Endothelial cell of umbilical vein (primary cell): Measurements from ENCODE around the gene PSENEN. TPM values are rescaled to one million over a fixed set of nuclear protein-coding genes. Genes with fewer than 3 reads are reported as not detected.

Source experiments
- BruUV-seq: library from RNA; stranded (reverse); fragments of 400-500 nt; replicated peaks from 2 replicates; lab custom pipeline; 2021; lab: Mats Ljungman, UMichigan
- CTCF ChIA-PET: fragments of 300-600, 350-600 bp; sonication (Branson Sonifier 250); formaldehyde crosslinking; loops from one replicate; lab custom pipeline; 2021; ENCODE audit warnings: antibody characterized with exemption, inconsistent platforms; lab: Charles Lee
- POLR2A ChIA-PET: fragments of 300-600, 350-600 bp; sonication (Branson Sonifier 250); formaldehyde crosslinking; loops from one replicate; lab custom pipeline; 2021; ENCODE audit warnings: antibody characterized with exemption, inconsistent platforms; lab: Charles Lee
- DNase-seq: peaks from one replicate; pipeline ENCODE4 v3.0.0-alpha.2; 2011; ENCODE audit warnings: low read depth, low spot score
- FAIRE-seq: peaks from 2 replicates; lab custom pipeline; 2011; peaks lifted over from hg19 to GRCh38; lab: Jason Lieb, UNC
- H2AFZ ChIP-seq: 2 replicates; pipeline ENCODE4 v1.6.0; 2012; ENCODE audit warnings: low read depth, low read length, control low read depth, inconsistent platforms
- H3K27ac ChIP-seq: 2 replicates; pipeline ENCODE4 v1.5.1; 2011; ENCODE audit warnings: low read depth, mild to moderate bottlenecking, control low read depth, low read length, moderate library complexity; ENCODE audit not compliant: insufficient read depth
- H3K27me3 ChIP-seq, 2 experiments: 2 replicates each; pipeline versions ENCODE4 v1.6.0 to v1.6.1; 2011; ENCODE audit warnings: low read length in 2 of 2, mixed read lengths in 1 of 2; ENCODE audit not compliant: control insufficient read depth in 2 of 2, insufficient read depth in 2 of 2
- H3K36me3 ChIP-seq, 2 experiments: 2 replicates in 1 of 2; 3 replicates in 1 of 2; pipeline ENCODE4 v1.5.1; 2011; ENCODE audit warnings: low read length in 2 of 2, mild to moderate bottlenecking in 1 of 2, moderate library complexity in 1 of 2; ENCODE audit not compliant: control insufficient read depth in 2 of 2, insufficient read depth in 2 of 2; ENCODE audit errors: extremely low read depth in 1 of 2
- H3K4me1 ChIP-seq: 3 replicates; pipeline ENCODE4 v1.5.1; 2011; ENCODE audit warnings: mild to moderate bottlenecking, low read length; ENCODE audit not compliant: control insufficient read depth, insufficient read depth; ENCODE audit errors: extremely low read depth
- H3K4me2 ChIP-seq: 2 replicates; pipeline ENCODE4 v1.6.1; 2011; ENCODE audit warnings: low read length, control low read depth, mixed read lengths; ENCODE audit not compliant: insufficient read depth
- H3K4me3 ChIP-seq, 3 experiments: fragments of 200-600 bp in 1 of 3; sonication (generic), shearing (Covaris generic) in 1 of 3; replicated peaks in 1 of 3; 2 replicates each; pipeline ENCODE4 v1.5.1; 2011 to 2016; ENCODE audit warnings: control low read depth in 3 of 3, low read length in 3 of 3, mild to moderate bottlenecking in 2 of 3, inconsistent platforms in 1 of 3, low read depth in 1 of 3, moderate library complexity in 1 of 3; ENCODE audit not compliant: insufficient read depth in 1 of 3
- H3K79me2 ChIP-seq: 2 replicates; pipeline ENCODE4 v1.6.0; 2012; ENCODE audit warnings: low read length, inconsistent platforms; ENCODE audit not compliant: control insufficient read depth, insufficient read depth
- H3K9ac ChIP-seq: replicated peaks from 2 replicates; pipeline ENCODE3; 2011; ENCODE audit warnings: low read length, control low read depth; ENCODE audit not compliant: insufficient read depth; ENCODE audit errors: extremely low read depth
- H3K9me1 ChIP-seq: replicated peaks from 3 replicates; pipeline ENCODE4 v1.6.0; 2011; ENCODE audit warnings: mild to moderate bottlenecking, low read length; ENCODE audit not compliant: control insufficient read depth, insufficient read depth; ENCODE audit errors: extremely low read depth
- H3K9me3 ChIP-seq: replicated peaks from 2 replicates; pipeline ENCODE4 v1.5.1; 2012; ENCODE audit warnings: low read length, inconsistent platforms; ENCODE audit not compliant: control insufficient read depth, insufficient read depth
- H4K20me1 ChIP-seq: replicated peaks from 2 replicates; pipeline ENCODE3; 2011; ENCODE audit warnings: mild to moderate bottlenecking, low read length; ENCODE audit not compliant: control insufficient read depth, insufficient read depth; ENCODE audit errors: extremely low read depth
- CTCF ChIP-seq, 2 donors: IDR thresholded peaks; 1 replicate in 1 of 2; 2 replicates in 1 of 2; pipeline ENCODE4 v1.5.1; 2011; ENCODE audit warnings: low read length in 2 of 2, mild to moderate bottlenecking in 2 of 2, moderate library complexity in 2 of 2, control low read depth in 1 of 2, inconsistent platforms in 1 of 2, low read depth in 1 of 2; ENCODE audit not compliant: insufficient read depth in 1 of 2; ENCODE audit errors: extremely low read depth in 1 of 2
- EZH2 ChIP-seq: IDR thresholded peaks from 2 replicates; pipeline ENCODE4 v1.6.1; 2012; ENCODE audit warnings: borderline replicate concordance, low read depth, mild to moderate bottlenecking, moderate library complexity, low read length, inconsistent platforms; ENCODE audit not compliant: severe bottlenecking
- FOS ChIP-seq: IDR thresholded peaks from 2 replicates; pipeline ENCODE4 v1.6.1; 2011; ENCODE audit warnings: mild to moderate bottlenecking, low read length, moderate library complexity, borderline replicate concordance; ENCODE audit not compliant: insufficient read depth
- GATA2 ChIP-seq: IDR thresholded peaks from 2 replicates; pipeline ENCODE4 v1.7.0; 2011; ENCODE audit warnings: low read depth, mild to moderate bottlenecking, moderate library complexity, mixed read lengths, low read length; ENCODE audit not compliant: insufficient read length, insufficient read depth
- JUN ChIP-seq: IDR thresholded peaks from 2 replicates; pipeline ENCODE4 v1.6.1; 2011; ENCODE audit warnings: borderline replicate concordance, low read depth; ENCODE audit not compliant: insufficient read length, insufficient read depth
- MAX ChIP-seq: IDR thresholded peaks from 2 replicates; pipeline ENCODE4 v1.6.1; 2011; ENCODE audit not compliant: insufficient read depth, insufficient read length
- MYC ChIP-seq: IDR thresholded peaks from one replicate; pipeline ENCODE4 v1.6.1; 2011; ENCODE audit warnings: mild to moderate bottlenecking, low read depth, low read length
- POLR2A ChIP-seq: IDR thresholded peaks from 2 replicates; pipeline ENCODE4 v1.6.1; 2012; ENCODE audit warnings: low read depth, mild to moderate bottlenecking, control low read depth, low read length
- POLR2AphosphoS5 ChIP-seq: IDR thresholded peaks from 2 replicates; pipeline ENCODE4 v1.6.1; 2012; ENCODE audit warnings: low read depth, mild to moderate bottlenecking, control low read depth, low read length, moderate library complexity; ENCODE audit not compliant: insufficient read depth
- dilution Hi-C: fragments of 300-500 bp; cut with MboI; formaldehyde crosslinking; loops from one replicate; pipeline ENCODE4 v1.15.0; 2019; ENCODE audit warnings: low sequenced_read_pairs; ENCODE audit not compliant: extremely low pct_ligation_motif_present
- intact Hi-C: fragments of 100-400 bp; cut with micrococcal nuclease; formaldehyde crosslinking; loops from one replicate; pipeline ENCODE4 v1.10.0; 2022
- polyA plus RNA-seq, 4 experiments: library from polyadenylated mRNA; depleted of rRNA in 3 of 4; stranded (reverse) in 3 of 4; unstranded in 1 of 4; fragments of >200 nt; gene quantifications; 2 replicates each; pipeline versions ENCODE4 v1.2.1 to v1.2.3, GENCODE V29; 2011 to 2012; ENCODE audit warnings: missing spikeins in 1 of 4
- total RNA-seq: library from RNA; stranded (reverse); gene quantifications from 2 replicates; pipeline ENCODE4 v1.2.3, GENCODE V29; 2021

The PSENEN gene
- total and polyA plus RNA-seq, 2 donors (not counting 3 experiments of a cell fraction or from before 2014, with no cell fraction given), result 60.0 to 70.1 TPM

GRCh38 chr19:35784503-35785338 lies 39.3 kb downstream of the PSENEN start:
- Histone ChIP-seq H3K79me2 (no peaks in the 10 kb centered on the region), H3K4me3 (no peak overlapping the region), H3K4me1 (no peaks in the 10 kb centered on the region), H3K4me2 (no peak overlapping the region), H3K9ac (no peak overlapping the region), H3K36me3 (peaks cover 0 to 4% of the 10 kb centered on the region in 2 experiments), H3K9me3 (no peaks in the 10 kb centered on the region), H4K20me1 (no peaks in the 10 kb centered on the region), H3K9me1 (no peaks in the 10 kb centered on the region), H3K27ac (no peak overlapping the region), H2AFZ (no peak overlapping the region), H3K27me3 (no peaks in the 10 kb centered on the region)
- TF ChIP-seq GATA2 (no peak), MAX (no peak), POLR2A (no peak), MYC (no peak), JUN (no peak), POLR2AphosphoS5 (no peak), EZH2 (no peak), FOS (no peak), CTCF (IDR thresholded peaks at IDR 0.05; ENCODE audit: extremely low read depth in 1 of 2, insufficient read depth in 1 of 2, low read depth in 1 of 2, low read length in 2 of 2) (no peak)
- POLR2A ChIA-PET, result no interaction called here
- intact Hi-C loops (no loop called here), dilution Hi-C loops (no loop called here)
- FAIRE-seq, result no peak
- no TSS peak for BruUV-seq
- no peak for DNase-seq
- CTCF ChIA-PET, result interaction anchor here (0.6 kb wide), 1 partner anchor 122 kb away, joined by 4 read pairs; no protein-coding TSS in a partner anchor
